Heart left ventricle (tissue), 13 donors: ENCODE measurements around the gene XRCC5.

ENCODE experiments used
- CTCF ChIP-seq, 12 donors: fragments of 200-600 bp; sonication (generic) in 4 of 12; IDR thresholded peaks; one replicate each; pipeline versions ENCODE4 v1.5.0 to v1.8.0; 2018 to 2022; ENCODE audit warnings: antibody characterized with exemption in 12 of 12, mild to moderate bottlenecking in 5 of 12
- POLR2A ChIP-seq, 2 donors: fragments of 450-650 bp; IDR thresholded peaks; one replicate each; pipeline ENCODE4 v1.6.1; 2017; ENCODE audit warnings: antibody characterized with exemption in 2 of 2, mild to moderate bottlenecking in 2 of 2, moderate library complexity in 2 of 2
- donor health status: ischemic (EF 13 %, LVEDD 7.1; RV severe dilation, severe dysfunction).
- donor health status: DM: no; HTN: yes; CAD: no.
- donor health status: DM: no; HTN: no; CAD: no.
- donor health status: ischemic (EF 25% LVEDD 6.9; RV normal size, moderate dysfunction).
- donor health status: ischemic (EF 25% LVEDD 5.7; RV mildly dilated, moderate dysfunction).
- donor health status: ischemic (EF 35%, LVEDD 5.7; RV mildly dilated, moderate dysfunction).
- donor health status: nonischemic (EF 11% LVEDD 7.7; RV severe dilation, severe dysfunction).
- donor health status: DM: yes; HTN: yes; CAD: no.
- donor health status: PGD.
- donor health status: ischemic (EF 29% LVEDD 5.4; RV normal size, mild dysfunction).
- donor health status: nonischemic (EF 23%, LVEDD 6.1; RV moderate dilation, normal function).

GRCh38 chr2:216234106-216234505 lies 125.0 kb downstream of the XRCC5 start:
- no peak for TF ChIP-seq POLR2A (IDR thresholded peaks at IDR 0.05)
- TF ChIP-seq CTCF (IDR thresholded peaks at IDR 0.05): no peak
